K562 (cell line): ENCODE measurements around the gene SPRYD7. TPM values are rescaled to one million over a fixed set of nuclear protein-coding genes. Genes with fewer than 3 reads are reported as not detected.

Experiments
- ATAC-seq: fragments of 200-7000 bp; cut with Tn5 transposase; 3 replicates; pipeline ENCODE4 v1.9.1; 2020; ENCODE audit warnings: moderate library complexity
- BruUV-seq: library from RNA; stranded (reverse); fragments of 400-500 nt; replicated peaks from 2 replicates; lab custom pipeline; 2021; lab: Mats Ljungman, UMichigan
- CTCF ChIA-PET: fragments of 300-600 bp; formaldehyde crosslinking; extraction: SDS; loops from one replicate; lab custom pipeline; 2021; ENCODE audit warnings: low intra/inter-chr PET ratio; lab: Yijun Ruan, JAX
- POLR2A ChIA-PET: fragments of 300-600, 350-650 bp; sonication (Branson Sonifier 250); formaldehyde crosslinking; extraction: SDS; loops from one replicate; lab custom pipeline; 2021; ENCODE audit warnings: antibody characterized with exemption, inconsistent platforms; lab: Yijun Ruan, JAX
- DNase-seq, 4 experiments: peaks; one replicate each; pipeline versions ENCODE4 v3.0.0 to v3.0.0-alpha.2; 2011 to 2018; ENCODE audit warnings: low spot score in 3 of 4, mixed read lengths in 3 of 4; ENCODE audit errors: extremely low read depth in 1 of 4
- FAIRE-seq: peaks from 2 replicates; lab custom pipeline; 2011; peaks lifted over from hg19 to GRCh38; lab: Jason Lieb, UNC
- H2AFZ ChIP-seq: 2 replicates; pipeline ENCODE4 v1.6.0; 2011; ENCODE audit warnings: low read depth, low read length, control low read depth, inconsistent platforms
- H3K27ac ChIP-seq: fragments of 200-600 bp; 3 replicates; pipeline ENCODE4 v1.8.0; 2011; ENCODE audit warnings: low read depth, mild to moderate bottlenecking, control low read depth, inconsistent platforms, low read length, moderate library complexity, mixed read lengths; ENCODE audit errors: extremely low read depth
- H3K27me3 ChIP-seq, 2 experiments: fragments of 300-600 bp in 1 of 2; 2 replicates in 1 of 2; 3 replicates in 1 of 2; pipeline versions ENCODE4 v1.6.0 to v1.8.0; 2011; ENCODE audit warnings: inconsistent platforms in 2 of 2, low read length in 2 of 2, mild to moderate bottlenecking in 1 of 2, mixed read lengths in 1 of 2, moderate library complexity in 1 of 2; ENCODE audit not compliant: control insufficient read depth in 2 of 2, insufficient read depth in 2 of 2
- H3K36me3 ChIP-seq: fragments of 300-600 bp; 3 replicates; pipeline ENCODE4 v1.8.0; 2011; ENCODE audit warnings: mild to moderate bottlenecking, low read length, inconsistent platforms; ENCODE audit not compliant: control insufficient read depth, insufficient read depth
- H3K4me1 ChIP-seq, 2 experiments: fragments of 200-600 bp in 1 of 2; replicated peaks in 1 of 2; 2 replicates in 1 of 2; 3 replicates in 1 of 2; pipeline versions ENCODE4 v1.5.1 to v1.8.0; 2011; ENCODE audit warnings: inconsistent platforms in 2 of 2, low read length in 2 of 2, mild to moderate bottlenecking in 1 of 2, mixed read lengths in 1 of 2, moderate library complexity in 1 of 2; ENCODE audit not compliant: control insufficient read depth in 2 of 2, insufficient read depth in 2 of 2
- H3K4me2 ChIP-seq: 2 replicates; pipeline ENCODE4 v1.6.1; 2011; ENCODE audit warnings: low read length, control low read depth, inconsistent platforms, mixed read lengths; ENCODE audit not compliant: insufficient read depth
- H3K4me3 ChIP-seq: fragments of 200-600 bp; sonication (generic), shearing (Covaris generic); 2 replicates; pipeline ENCODE4 v1.5.1; 2016; ENCODE audit warnings: control low read depth, inconsistent platforms
- H3K79me2 ChIP-seq: fragments of 200-600 bp; 3 replicates; pipeline ENCODE4 v1.8.0; 2011; ENCODE audit warnings: low read length, inconsistent platforms; ENCODE audit not compliant: control insufficient read depth, insufficient read depth
- H3K9ac ChIP-seq, 2 experiments: 2 replicates each; pipeline versions ENCODE4 v1.6.0 to v1.6.1; 2011; ENCODE audit warnings: low read depth in 2 of 2, low read length in 2 of 2, control low read depth in 1 of 2, inconsistent platforms in 1 of 2, mild to moderate bottlenecking in 1 of 2, mixed read lengths in 1 of 2; ENCODE audit not compliant: insufficient read depth in 1 of 2
- H3K9me1 ChIP-seq: one replicate; pipeline ENCODE4 v1.6.0; 2011; ENCODE audit warnings: inconsistent platforms, mild to moderate bottlenecking, low read length, moderate library complexity; ENCODE audit not compliant: control insufficient read depth, insufficient read depth
- H3K9me3 ChIP-seq: replicated peaks from 2 replicates; pipeline ENCODE4 v1.5.1; 2011; ENCODE audit warnings: low read depth, low read length, inconsistent platforms; ENCODE audit not compliant: control insufficient read depth, insufficient read depth
- H4K20me1 ChIP-seq: replicated peaks from 2 replicates; pipeline ENCODE4 v1.6.1; 2011; ENCODE audit warnings: low read length, inconsistent platforms, mixed read lengths; ENCODE audit not compliant: control insufficient read depth, insufficient read depth
- ARID1B ChIP-seq: fragments of 450-650 bp; IDR thresholded peaks from 2 replicates; pipeline ENCODE4 v1.6.1; 2016; ENCODE audit warnings: antibody characterized with exemption, mild to moderate bottlenecking, inconsistent platforms
- ARID2 ChIP-seq: fragments of 450-650 bp; IDR thresholded peaks from 2 replicates; pipeline ENCODE4 v1.6.1; 2017; ENCODE audit warnings: antibody characterized with exemption, mild to moderate bottlenecking
- CBX2 ChIP-seq: fragments of 200-600 bp; sonication (generic); IDR thresholded peaks from one replicate; pipeline ENCODE4 v1.6.1; 2012; ENCODE audit warnings: mild to moderate bottlenecking, low read length, inconsistent platforms; ENCODE audit not compliant: insufficient read depth, poor library complexity, severe bottlenecking
- CEBPG ChIP-seq, 3 experiments: fragments of 200-800 bp in 1 of 3; sonication (Bioruptor generic) in 1 of 3; sonication (generic) in 1 of 3; formaldehyde crosslinking in 1 of 3; IDR thresholded peaks in 2 of 3; conservative IDR thresholded peaks in 1 of 3; 2 replicates each; pipeline versions ENCODE4 v1.6.1 to v1.8.0; 2016 to 2022; ENCODE audit warnings: missing compliant biosample characterization in 2 of 3, missing genetic modification characterization in 2 of 3, mild to moderate bottlenecking in 1 of 3, missing genetic modification reagents in 1 of 3
- FIP1L1 ChIP-seq: fragments of 200-400 bp; formaldehyde crosslinking; IDR thresholded peaks from 2 replicates; pipeline ENCODE4 v1.6.1; 2018; ENCODE audit warnings: mild to moderate bottlenecking, low read depth, low read length; ENCODE audit not compliant: poor library complexity, severe bottlenecking
- MEF2A ChIP-seq: IDR thresholded peaks from 2 replicates; pipeline ENCODE4 v1.6.1; 2011; ENCODE audit warnings: low read depth, mild to moderate bottlenecking, low read length, moderate library complexity; ENCODE audit not compliant: control insufficient read depth
- NR2C1 ChIP-seq, 2 experiments: fragments of 450-650 bp; IDR thresholded peaks; 2 replicates each; pipeline ENCODE4 v1.6.1; 2017; ENCODE audit warnings: mild to moderate bottlenecking in 2 of 2, antibody characterized with exemption in 1 of 2, inconsistent platforms in 1 of 2, missing compliant biosample characterization in 1 of 2, missing genetic modification characterization in 1 of 2
- ZKSCAN8 ChIP-seq: fragments of 200-800 bp; sonication (Bioruptor generic); IDR thresholded peaks from 2 replicates; pipeline ENCODE4 v1.6.1; 2016; ENCODE audit warnings: missing genetic modification characterization, missing compliant biosample characterization
- ZNF143 ChIP-seq: sonication (generic); formaldehyde crosslinking; IDR thresholded peaks from 2 replicates; pipeline ENCODE4 v1.9.0; 2022; ENCODE audit warnings: mild to moderate bottlenecking, missing genetic modification reagents
- ZNF431 ChIP-seq: sonication (generic); formaldehyde crosslinking; IDR thresholded peaks from 2 replicates; pipeline ENCODE4 v1.8.0; 2022; ENCODE audit warnings: mild to moderate bottlenecking, missing genetic modification reagents
- ZNF445 ChIP-seq: fragments of 250-450 bp; sonication (Bioruptor Pico); IDR thresholded peaks from 2 replicates; pipeline ENCODE4 v1.4.0; 2020; ENCODE audit warnings: low read depth, mild to moderate bottlenecking, moderate library complexity
- ZNF584 ChIP-seq: fragments of 200-800 bp; sonication (Bioruptor generic); IDR thresholded peaks from 2 replicates; pipeline ENCODE4 v1.6.1; 2016; ENCODE audit warnings: low read depth, mild to moderate bottlenecking, missing genetic modification characterization, missing compliant biosample characterization
- WGBS: fragments of 100-300 bp; shearing (Covaris generic); methylation state at CpG from one replicate; pipeline ENCODE4 v1.1.6; 2016; ENCODE audit warnings: low coverage, mixed read lengths; ENCODE audit not compliant: insufficient coverage; ENCODE audit errors: missing lambda C conversion rate; 5-methylcytosine and 5-hydroxymethylcytosine counted together
- in situ Hi-C: fragments of 300-500 bp; cut with MboI; formaldehyde crosslinking; loops from 4 replicates; pipeline ENCODE4 v1.15.0; 2018; ENCODE audit warnings: inconsistent platforms, mixed read lengths
- intact Hi-C: fragments of 100-400 bp; cut with micrococcal nuclease; formaldehyde crosslinking; loops from 2 replicates; pipeline ENCODE4 v1.14.2; 2022
- polyA plus RNA-seq, 8 experiments: library from polyadenylated mRNA; depleted of rRNA in 4 of 8; stranded (reverse) in 5 of 8; unstranded in 3 of 8; fragments of >200 nt; fragmentation: Nextera tagmentation in 2 of 8; fragmentation: Illumina TruSeq in 1 of 8; extraction: Ambion mirVana in 2 of 8; extraction: Trizol in 1 of 8; gene quantifications; 2 replicates each; pipeline versions ENCODE4 v1.2.1 to v1.2.3, GENCODE V29; 2011 to 2014; ENCODE audit warnings: inconsistent platforms in 1 of 8, missing spikeins in 1 of 8
- total RNA-seq, 7 experiments: library from RNA; depleted of rRNA in 6 of 7; stranded (reverse); fragments of >200 nt in 6 of 7; fragmentation: Illumina TruSeq in 2 of 7; extraction: Trizol in 2 of 7; gene quantifications; 2 replicates each; pipeline versions ENCODE4 v1.2.1 to v1.2.3, GENCODE V29; 2011 to 2021; ENCODE audit warnings: low replicate concordance in 1 of 7

The SPRYD7 gene
- total and polyA plus RNA-seq, 9 of the 15 experiments (the other 6 are each of a cell fraction or from before 2014, with no cell fraction given) = 4.3 to 11.0 (median 7.9) TPM

- Histone ChIP-seq H3K27me3 (no peaks in the 10 kb centered on the region), H3K4me2 (no peak overlapping the region), H3K9me1 (no peaks in the 10 kb centered on the region), H3K36me3 (no peaks in the 10 kb centered on the region), H3K9me3 (no peaks in the 10 kb centered on the region), H3K79me2 (no peaks in the 10 kb centered on the region), H3K9ac (no peak overlapping the region), H3K4me1 (no peaks in the 10 kb centered on the region; a peak in 2 of 5 replicates), H2AFZ (no peak overlapping the region), H4K20me1 (no peaks in the 10 kb centered on the region), H3K27ac (no peak overlapping the region), H3K4me3 (no peak overlapping the region)
- ChIA-PET POLR2A (interaction anchor here (0.7 kb wide), 1 partner anchor 187 kb away, joined by 3 read pairs; no protein-coding TSS in a partner anchor), CTCF (no interaction called here)
- intact Hi-C loops (loop anchor here (10.0 kb wide), 1 partner anchor 552 kb away; no protein-coding TSS in a partner anchor), in situ Hi-C loops (loop anchor here (10.0 kb wide), 2 partner anchors 832 to 1092 kb away; no protein-coding TSS in a partner anchor)
- DNase-seq = no peak
- WGBS = 50% methylated on average over 4 of the region's 4 CpGs
- FAIRE-seq = no peak
- TF ChIP-seq FIP1L1 = no peak
- no peak for TF ChIP-seq CBX2
- TF ChIP-seq ARID1B = no peak
- no peak for TF ChIP-seq ZKSCAN8 (CRISPR knock-in tag)
- TF ChIP-seq CEBPG (CRISPR knock-in tag; IDR thresholded peaks at IDR 0.05) = no peak
- no peak for TF ChIP-seq CEBPG (tag; conservative IDR thresholded peaks at IDR 0.05 in 1 of 2, IDR thresholded peaks at IDR 0.05 in 1 of 2)
- no peak for TF ChIP-seq ZNF584
- no peak for TF ChIP-seq NR2C1 (IDR thresholded peaks at IDR 0.05)
- no peak for TF ChIP-seq NR2C1 (tag; IDR thresholded peaks at IDR 0.05)
- no peak for TF ChIP-seq MEF2A
- TF ChIP-seq ZNF143 (CRISPR knock-in tag) = no peak
- TF ChIP-seq ZNF431 (CRISPR knock-in tag) = no peak
- no peak for TF ChIP-seq ZNF445
- TF ChIP-seq ARID2 = no peak
- no TSS peak for BruUV-seq
- no peak for ATAC-seq
Measured at GRCh38 chr13:49972709-49973108, 36.6 kb upstream of the SPRYD7 start.
